SIG-M5 (cell line): ENCODE data around the gene CDKN1A.
"Not testable (repeated sequence)": the region's sequence is repeated elsewhere in the genome, so short reads cannot be mapped to it uniquely, and the experiment has no call there.

Source experiments
- DNase-seq: peaks from one replicate; lab custom pipeline; 2025; lab: John Stamatoyannopoulos, UW

Gene CDKN1A

DNA sequence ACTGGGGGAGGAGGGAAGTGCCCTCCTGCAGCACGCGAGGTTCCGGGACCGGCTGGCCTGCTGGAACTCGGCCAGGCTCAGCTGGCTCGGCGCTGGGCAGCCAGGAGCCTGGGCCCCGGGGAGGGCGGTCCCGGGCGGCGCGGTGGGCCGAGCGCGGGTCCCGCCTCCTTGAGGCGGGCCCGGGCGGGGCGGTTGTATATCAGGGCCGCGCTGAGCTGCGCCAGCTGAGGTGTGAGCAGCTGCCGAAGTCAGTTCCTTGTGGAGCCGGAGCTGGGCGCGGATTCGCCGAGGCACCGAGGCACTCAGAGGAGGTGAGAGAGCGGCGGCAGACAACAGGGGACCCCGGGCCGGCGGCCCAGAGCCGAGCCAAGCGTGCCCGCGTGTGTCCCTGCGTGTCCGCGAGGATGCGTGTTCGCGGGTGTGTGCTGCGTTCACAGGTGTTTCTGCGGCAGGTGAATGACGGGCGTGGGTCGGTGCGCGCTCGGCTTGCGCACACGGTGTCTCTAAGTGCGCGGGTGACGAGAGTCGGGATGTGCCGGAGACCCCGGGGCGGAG lies at the start of gene CDKN1A:
TSS of gene CDKN1A (plus strand) at position 227 of the 555 bp plus-strand sequence. CDS start 5,388 bp downstream, outside the sequence.
- DNase-seq: no peak

GRCh38 chr6:36629784-36630183 lies 48.7 kb upstream of the CDKN1A start:
- DNase-seq: no peak

DNA sequence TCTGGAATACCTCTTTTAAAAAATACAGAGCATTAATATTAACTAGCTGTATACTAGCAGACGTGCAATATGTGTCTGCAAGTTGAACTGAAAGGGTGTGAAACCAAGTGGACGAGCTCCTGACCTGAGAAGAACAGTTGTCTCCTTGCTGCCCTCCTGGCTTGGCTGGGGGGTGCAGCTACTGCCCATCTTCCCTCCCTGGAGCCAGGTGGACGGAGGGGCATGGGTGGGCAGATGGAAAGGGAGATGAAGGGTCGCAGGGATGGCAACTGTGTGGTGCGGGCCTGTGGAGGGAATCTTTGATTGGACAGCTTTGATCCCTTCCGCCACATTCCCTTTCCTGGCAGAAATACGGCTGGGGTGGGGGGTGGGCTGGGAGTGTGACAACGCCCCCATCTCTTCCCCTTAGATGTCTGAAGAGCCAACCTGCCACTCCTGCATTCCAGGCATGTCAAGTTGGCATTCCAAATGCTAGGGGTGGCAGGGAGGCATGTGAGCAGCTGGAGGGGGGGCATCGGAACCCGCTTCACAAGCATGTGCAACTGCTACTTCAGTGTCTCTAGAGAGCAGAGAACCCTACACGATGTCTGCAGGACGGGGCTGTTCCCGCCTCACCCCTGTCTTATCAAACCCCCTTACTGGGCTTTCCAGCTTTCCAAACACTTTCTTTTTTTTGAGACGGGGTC lies 47.0 kb upstream of the CDKN1A start:
- no peak for DNase-seq

GRCh38 chr6:36633370-36633769 lies 45.1 kb upstream of the CDKN1A start:
- DNase-seq: no peak

DNA sequence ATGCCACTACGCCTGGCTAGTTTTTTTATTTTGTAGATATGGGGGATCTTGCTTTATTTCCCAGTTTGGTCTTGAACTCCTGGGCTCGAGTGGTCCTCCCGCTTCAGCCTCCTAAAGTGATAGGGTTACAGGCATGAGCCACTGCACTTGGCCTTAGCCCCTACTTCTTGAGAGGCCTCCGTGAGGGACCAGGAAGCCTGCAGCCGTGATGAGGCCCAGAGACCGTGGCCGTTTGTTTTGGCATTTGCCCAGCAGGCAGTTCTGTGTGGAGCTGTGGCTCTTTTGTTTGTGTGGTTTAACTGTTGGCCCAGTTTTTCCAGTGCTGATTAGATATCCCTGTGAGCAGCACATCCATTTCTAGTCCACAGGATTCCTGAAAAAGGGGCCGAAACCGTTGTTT lies 44.6 kb upstream of the CDKN1A start:
- DNase-seq: no peak

DNA sequence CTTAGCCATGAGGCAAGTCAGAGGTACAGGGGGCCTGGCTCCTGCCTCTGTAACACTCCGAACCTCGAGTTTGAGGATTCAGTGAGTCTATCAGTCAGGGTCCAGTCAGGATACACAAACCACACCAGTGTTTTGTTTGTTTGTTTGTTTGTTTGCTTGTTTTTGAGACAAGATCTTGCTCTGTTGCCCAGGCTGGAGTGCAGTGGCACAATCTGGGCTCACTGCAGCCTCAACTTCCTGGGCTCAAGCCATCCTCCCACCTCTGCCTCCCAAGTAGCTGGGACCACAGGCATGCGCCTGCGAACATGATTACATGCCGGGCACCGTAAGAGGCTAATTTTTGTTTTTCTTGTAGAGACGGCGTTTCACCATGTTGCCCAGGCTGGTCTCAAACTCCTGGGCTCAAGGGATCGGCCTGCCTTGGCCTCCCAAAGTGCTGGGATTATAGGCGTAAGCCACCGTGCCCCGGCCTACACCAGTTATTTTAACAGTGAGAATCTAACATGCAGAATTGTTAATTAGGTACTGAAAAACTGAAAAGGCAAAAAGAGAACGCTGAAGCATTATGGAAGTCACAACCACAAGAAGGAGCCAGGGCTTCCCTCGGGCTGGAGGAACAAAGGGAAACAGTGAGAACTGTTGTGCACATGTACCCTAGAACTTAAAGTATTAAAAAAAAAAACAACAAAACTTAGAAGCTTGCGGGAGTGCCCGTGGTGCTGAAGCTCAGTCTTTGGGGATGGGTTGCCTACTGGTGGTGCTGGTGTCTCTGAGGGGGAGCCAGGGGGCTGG lies 44.0 kb upstream of the CDKN1A start:
- DNase-seq: no peak

DNA sequence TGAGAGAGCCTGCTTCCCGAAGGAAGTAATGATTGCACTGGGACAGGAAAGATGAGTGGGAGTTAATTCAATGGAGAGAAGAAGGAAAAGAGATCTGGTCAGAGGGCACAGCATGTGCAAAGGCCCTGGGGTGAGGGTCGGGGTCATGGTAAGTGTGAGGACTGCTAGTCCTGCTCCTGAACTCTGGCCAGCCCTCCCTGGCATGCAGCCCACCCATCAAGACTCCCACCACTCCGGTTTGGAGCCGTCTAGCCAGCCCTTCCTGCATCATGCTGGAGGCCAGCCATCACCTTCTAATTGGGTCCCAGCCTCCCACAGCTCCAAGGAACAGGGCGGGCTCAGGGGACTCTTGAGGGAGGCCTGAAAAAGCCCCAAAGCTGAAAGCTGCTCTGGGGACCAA lies 42.2 kb upstream of the CDKN1A start:
- no peak for DNase-seq

- DNase-seq: no peak
Measured at GRCh38 chr6:36636687-36637418, 41.7 kb upstream of the CDKN1A start.

DNA sequence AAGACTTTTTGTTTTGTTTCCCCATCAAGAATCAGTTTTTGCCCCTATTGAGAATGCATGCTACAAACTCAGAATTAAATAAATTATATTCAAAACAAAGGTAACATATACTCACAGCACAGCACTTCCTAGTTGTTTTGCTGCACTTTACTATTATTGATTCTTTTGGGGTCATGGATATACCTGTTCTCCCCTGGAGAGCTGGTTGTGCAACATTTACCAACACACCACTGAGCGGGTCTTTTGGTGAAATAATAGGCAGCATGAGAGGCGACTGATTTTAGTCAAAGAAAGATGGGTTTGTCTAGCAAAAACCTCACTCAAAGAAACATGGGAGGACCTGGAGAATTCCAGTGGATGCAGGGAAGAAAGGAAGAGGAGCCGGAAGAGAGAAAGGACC lies 39.9 kb upstream of the CDKN1A start:
- DNase-seq: no peak

GRCh38 chr6:36639171-36639808 lies 39.2 kb upstream of the CDKN1A start:
- DNase-seq: no peak

- no peak for DNase-seq
Measured at GRCh38 chr6:36641543-36641942, 37.0 kb upstream of the CDKN1A start.

- DNase-seq: no peak
Measured at GRCh38 chr6:36642913-36643817, 35.3 kb upstream of the CDKN1A start.

DNA sequence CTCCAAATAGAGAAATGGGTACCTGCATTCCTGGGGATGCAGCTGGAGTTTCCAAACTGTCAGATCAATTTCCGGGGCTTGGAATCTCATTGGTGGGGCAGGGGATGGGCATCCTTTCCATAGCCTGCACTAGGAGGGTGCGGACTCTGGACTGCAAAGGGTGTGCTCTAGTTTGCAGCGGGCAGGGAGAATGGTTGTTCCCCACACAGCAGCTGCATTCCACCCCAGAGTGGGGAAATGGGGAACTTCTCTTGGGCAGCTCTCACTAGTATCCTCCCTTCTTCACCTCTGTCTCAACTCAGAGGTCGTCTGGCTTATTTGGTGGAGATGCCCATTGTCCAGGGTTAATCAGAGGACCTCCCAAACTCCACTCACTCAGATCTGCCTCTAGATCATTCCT lies 34.5 kb upstream of the CDKN1A start:
- no peak for DNase-seq

DNA sequence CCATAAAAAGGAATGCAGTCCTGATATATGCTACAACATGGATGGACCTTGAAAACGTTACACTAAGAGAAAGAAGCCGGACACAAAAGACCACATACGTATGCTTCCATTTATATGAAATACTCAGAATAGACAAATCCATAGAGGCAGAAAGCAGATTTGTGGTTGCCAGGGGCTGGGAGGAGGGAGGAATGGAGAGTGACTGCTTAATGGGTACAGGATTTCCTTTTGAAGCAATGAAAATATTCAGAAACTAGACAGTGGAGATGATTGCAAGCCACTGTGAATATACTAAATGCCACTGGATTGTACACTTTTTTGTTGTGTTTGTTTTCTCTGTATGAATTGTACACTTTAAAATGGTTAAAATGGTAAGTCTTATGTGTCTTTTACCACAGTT lies 29.4 kb upstream of the CDKN1A start:
- DNase-seq: no peak

DNA sequence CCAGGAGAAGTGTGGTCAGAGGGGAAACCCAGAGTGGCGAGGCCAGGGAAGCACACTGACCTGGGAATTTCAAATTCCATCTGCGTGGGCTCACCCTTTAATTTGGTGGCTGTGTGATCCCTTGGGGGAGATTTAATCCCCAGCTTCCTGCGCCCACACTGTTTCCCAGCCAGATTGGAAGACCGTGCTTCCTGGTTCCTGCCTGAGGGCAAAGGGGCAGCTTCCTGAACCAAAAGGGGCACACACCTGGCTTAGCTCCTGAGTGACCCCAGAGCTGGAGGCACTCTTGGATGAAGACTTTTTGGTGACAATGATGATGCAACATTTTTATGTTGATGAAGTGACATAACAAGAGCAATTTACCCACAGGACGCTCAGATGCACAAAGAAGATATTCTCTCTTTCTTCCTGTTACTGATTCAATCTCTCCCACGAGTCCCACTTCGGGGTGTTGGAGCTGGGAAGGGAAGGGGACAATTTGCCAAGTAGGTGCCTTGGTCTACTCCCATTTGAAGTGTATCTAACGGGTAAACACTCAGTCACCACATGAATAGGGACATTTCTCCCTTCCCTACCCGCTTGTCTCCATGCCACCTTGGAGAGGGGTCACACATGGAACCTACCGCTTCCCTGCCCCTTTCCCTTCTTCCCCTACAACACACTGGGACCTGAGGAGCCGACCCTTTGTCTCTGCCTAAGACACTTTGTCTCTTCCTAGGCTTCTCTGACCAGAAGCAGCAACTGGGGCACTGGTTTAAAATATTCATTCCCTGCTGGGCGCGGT lies 28.6 kb upstream of the CDKN1A start:
- DNase-seq: no peak

GRCh38 chr6:36650848-36651478 lies 27.6 kb upstream of the CDKN1A start:
- DNase-seq: peak; percentile 73

- DNase-seq: no peak
Measured at GRCh38 chr6:36651659-36652379, 26.7 kb upstream of the CDKN1A start.

GRCh38 chr6:36654469-36654868 lies 24.0 kb upstream of the CDKN1A start:
- not testable (repeated sequence) for DNase-seq
